NCI-H226 (cell line): ENCODE results near the gene OCIAD1.
"Not testable (repeated sequence)": the region's sequence is repeated elsewhere in the genome, so short reads cannot be mapped to it uniquely, and the experiment has no call there.

Experiments used
- DNase-seq: peaks from one replicate; pipeline ENCODE4 v3.0.0-alpha.2; 2015

The OCIAD1 gene

GRCh38 chr4:48830706-48831531 lies at the start of gene OCIAD1:
Gene OCIAD1, plus strand, starts transcription at chr4:48831088. Its CDS starts 1,537 bp downstream, at chr4:48832625.
- DNase-seq = peak; percentile 95

GRCh38 chr4:48781968-48782367 lies 48.9 kb upstream of the OCIAD1 start:
- no peak for DNase-seq

- DNase-seq = no peak
Measured at GRCh38 chr4:48785302-48785701, 45.6 kb upstream of the OCIAD1 start.

- no peak for DNase-seq
Measured at GRCh38 chr4:48786549-48786948, 44.3 kb upstream of the OCIAD1 start.

- DNase-seq = no peak
Measured at GRCh38 chr4:48787056-48787455, 43.8 kb upstream of the OCIAD1 start.

GRCh38 chr4:48790561-48790960 lies 40.3 kb upstream of the OCIAD1 start:
- no peak for DNase-seq

GRCh38 chr4:48791313-48791712 lies 39.6 kb upstream of the OCIAD1 start:
- DNase-seq = no peak

GRCh38 chr4:48792348-48793006 lies 38.4 kb upstream of the OCIAD1 start:
- no peak for DNase-seq

GRCh38 chr4:48795108-48795507 lies 35.8 kb upstream of the OCIAD1 start:
- no peak for DNase-seq

GRCh38 chr4:48796191-48796926 lies 34.5 kb upstream of the OCIAD1 start:
- DNase-seq = no peak

- no peak for DNase-seq
Measured at GRCh38 chr4:48796927-48797679, 33.8 kb upstream of the OCIAD1 start.

GRCh38 chr4:48798117-48798516 lies 32.8 kb upstream of the OCIAD1 start:
- no peak for DNase-seq

GRCh38 chr4:48799157-48799556 lies 31.7 kb upstream of the OCIAD1 start:
- DNase-seq = no peak

GRCh38 chr4:48800155-48800554 lies 30.7 kb upstream of the OCIAD1 start:
- DNase-seq = not testable (repeated sequence)

- DNase-seq = no peak
Measured at GRCh38 chr4:48801016-48801715, 29.7 kb upstream of the OCIAD1 start.

GRCh38 chr4:48804584-48805301 lies 26.1 kb upstream of the OCIAD1 start:
- DNase-seq = no peak

- DNase-seq = no peak
Measured at GRCh38 chr4:48812866-48813265, 18.0 kb upstream of the OCIAD1 start.

- DNase-seq = no peak
Measured at GRCh38 chr4:48813964-48814363, 16.9 kb upstream of the OCIAD1 start.

- DNase-seq = no peak
Measured at GRCh38 chr4:48815483-48815882, 15.4 kb upstream of the OCIAD1 start.

GRCh38 chr4:48816297-48816696 lies 14.6 kb upstream of the OCIAD1 start:
- DNase-seq = not testable (repeated sequence)

- DNase-seq = no peak
Measured at GRCh38 chr4:48816971-48817370, 13.9 kb upstream of the OCIAD1 start.

- not testable (repeated sequence) for DNase-seq
Measured at GRCh38 chr4:48821431-48821830, 9.5 kb upstream of the OCIAD1 start.
